ENCODE data around the gene KRTAP10-8.
"Not testable (repeated sequence)": the region's sequence is repeated elsewhere in the genome, so short reads cannot be mapped to it uniquely, and the experiment has no call there.

The KRTAP10-8 gene

GRCh38 chr21:44618504-44618903 lies 6.6 kb downstream of the KRTAP10-8 start:
- DNase-seq (ENCODE audit: low spot score) = no peak

- DNase-seq (ENCODE audit: low spot score) = no peak
Observed at GRCh38 chr21:44618909-44619308, 7.0 kb downstream of the KRTAP10-8 start.

- DNase-seq (ENCODE audit: low spot score) = no peak
Observed at GRCh38 chr21:44619886-44620285, 8.0 kb downstream of the KRTAP10-8 start.

GRCh38 chr21:44623575-44623974 lies 11.7 kb downstream of the KRTAP10-8 start:
- DNase-seq (ENCODE audit: low spot score) = no peak

GRCh38 chr21:44625756-44626155 lies 13.9 kb downstream of the KRTAP10-8 start:
- DNase-seq (ENCODE audit: low spot score) = no peak

GRCh38 chr21:44626262-44626661 lies 14.4 kb downstream of the KRTAP10-8 start:
- no peak for DNase-seq (ENCODE audit: low spot score)

- DNase-seq (ENCODE audit: low spot score) = no peak
Observed at GRCh38 chr21:44626673-44627143, 14.8 kb downstream of the KRTAP10-8 start, which contains the start of gene KRTAP10-9. Gene KRTAP10-9 (plus strand): TSS chr21:44627093. CDS start chr21:44627172, 79 bp downstream.

- DNase-seq (ENCODE audit: low spot score) = not testable (repeated sequence)
Observed at GRCh38 chr21:44627181-44627822, 15.4 kb downstream of the KRTAP10-8 start.

GRCh38 chr21:44627831-44628233 lies 16.0 kb downstream of the KRTAP10-8 start:
- DNase-seq (ENCODE audit: low spot score) = not testable (repeated sequence)

GRCh38 chr21:44628707-44629391 lies 17.0 kb downstream of the KRTAP10-8 start:
- DNase-seq (ENCODE audit: low spot score) = no peak

- no peak for DNase-seq (ENCODE audit: low spot score)
Observed at GRCh38 chr21:44630440-44630839, 18.6 kb downstream of the KRTAP10-8 start.

GRCh38 chr21:44632067-44632466 lies 20.2 kb downstream of the KRTAP10-8 start:
- no peak for DNase-seq (ENCODE audit: low spot score)

GRCh38 chr21:44636209-44637017 lies 24.5 kb downstream of the KRTAP10-8 start:
- DNase-seq (ENCODE audit: low spot score) = no peak

- DNase-seq (ENCODE audit: low spot score) = no peak
Observed at GRCh38 chr21:44637018-44637850, 25.4 kb downstream of the KRTAP10-8 start, which contains the start of gene KRTAP10-10. Gene KRTAP10-10 (plus strand): TSS chr21:44637356. CDS start chr21:44637418, 62 bp downstream.

GRCh38 chr21:44637851-44638348 lies 26.0 kb downstream of the KRTAP10-8 start:
- DNase-seq (ENCODE audit: low spot score) = not testable (repeated sequence)

- DNase-seq (ENCODE audit: low spot score) = not testable (repeated sequence)
Observed at GRCh38 chr21:44638506-44639330, 26.8 kb downstream of the KRTAP10-8 start.

GRCh38 chr21:44639331-44639655 lies 27.4 kb downstream of the KRTAP10-8 start:
- no peak for DNase-seq (ENCODE audit: low spot score)

GRCh38 chr21:44640761-44641160 lies 28.9 kb downstream of the KRTAP10-8 start:
- DNase-seq (ENCODE audit: low spot score) = no peak

GRCh38 chr21:44643741-44644310 lies 31.9 kb downstream of the KRTAP10-8 start:
- no peak for DNase-seq (ENCODE audit: low spot score)

- no peak for DNase-seq (ENCODE audit: low spot score)
Observed at GRCh38 chr21:44644878-44645277, 33.0 kb downstream of the KRTAP10-8 start.
